T47D (cell line): ENCODE results near the gene MAP1LC3A.
A peak's percentile ranks its signal among the peaks of the same experiment; 100 is the strongest.

Experiments
- DNase-seq, 2 experiments: peaks; one replicate each; pipeline versions ENCODE4 v3.0.0 to v3.0.0-alpha.2; 2011 to 2012; ENCODE audit warnings: low read depth in 1 of 2, low spot score in 1 of 2
- JUND ChIP-seq: IDR thresholded peaks from 2 replicates; pipeline ENCODE4 v1.6.1; 2012; ENCODE audit warnings: low read depth
- in situ Hi-C: cut with HindIII; loops from 2 replicates; pipeline ENCODE4 v1.10.0; 2016; ENCODE audit warnings: low sequenced_read_pairs, low pct_unique_long_range_greater_than_20kb

Gene MAP1LC3A

DNA sequence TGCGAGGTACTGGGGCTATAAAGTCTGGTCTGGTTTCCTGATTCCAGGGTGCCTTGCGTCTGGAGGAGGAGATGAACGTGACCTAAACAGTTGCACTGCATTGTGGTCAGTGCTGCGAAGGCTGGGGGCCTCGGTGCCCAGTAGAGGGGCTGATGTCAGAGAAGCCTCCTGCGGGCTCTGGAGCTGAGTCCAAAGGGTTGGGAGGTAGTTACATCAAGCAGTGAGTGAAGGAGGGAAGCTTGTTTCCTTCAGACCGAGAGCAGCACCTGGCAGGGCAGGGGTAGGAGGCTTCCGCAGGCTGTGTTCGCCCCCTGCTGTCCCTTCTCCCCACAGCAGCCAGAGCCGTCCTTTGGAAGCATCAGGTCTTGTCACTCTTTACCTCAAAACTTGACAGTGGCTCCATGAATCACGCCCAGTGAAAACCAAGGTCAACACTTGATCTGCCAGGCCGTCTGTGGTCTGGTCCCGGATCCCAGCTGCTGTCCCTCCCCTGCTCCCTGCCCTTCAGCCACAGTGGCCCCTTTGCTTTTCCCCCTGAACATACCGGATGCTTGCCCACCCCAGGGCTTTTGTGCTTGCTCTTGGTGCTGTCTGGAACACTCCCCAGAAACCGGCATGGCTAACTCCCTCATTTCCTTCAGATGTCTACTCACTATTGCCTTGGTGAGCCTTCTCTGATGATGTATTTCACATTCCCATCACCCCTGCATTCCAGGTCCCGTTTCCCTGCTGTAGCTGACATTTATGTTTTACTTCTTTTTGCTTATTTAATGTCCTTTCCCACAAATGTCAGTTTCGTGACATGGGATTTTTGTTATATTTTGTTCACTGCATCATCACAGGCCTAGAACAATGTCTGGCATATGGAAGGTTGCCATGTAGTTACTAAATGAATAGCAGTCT, 35.3 kb upstream of the MAP1LC3A start:
- in situ Hi-C loops: no loop called here
- no peak for TF ChIP-seq JUND
- DNase-seq: peak in 1 of 2 experiments; percentile 74

DNA sequence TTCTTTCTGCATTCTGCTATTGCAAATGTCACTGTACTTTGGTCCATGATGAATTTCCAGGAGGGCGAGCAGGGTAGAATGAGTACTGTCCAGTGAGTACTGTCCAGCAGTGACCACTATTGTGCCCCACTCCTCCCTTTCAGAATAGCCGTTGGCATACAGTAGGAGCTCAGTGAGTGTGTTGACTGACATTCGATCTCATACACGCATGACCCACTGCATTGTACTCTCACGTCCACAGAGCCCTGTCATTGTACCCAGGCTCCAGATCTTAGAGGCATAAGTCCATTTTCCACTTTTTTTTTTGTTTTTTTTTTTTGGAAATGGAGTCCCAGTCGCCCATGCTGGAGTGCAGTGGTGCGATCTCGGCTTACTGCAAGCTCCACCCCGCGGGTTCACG, 34.1 kb upstream of the MAP1LC3A start:
- TF ChIP-seq JUND: no peak
- in situ Hi-C loops: no loop called here
- DNase-seq: no peak

GRCh38 chr20:34525342-34525708, 33.2 kb upstream of the MAP1LC3A start:
- DNase-seq: peak in 1 of 2 experiments; percentile 18
- TF ChIP-seq JUND: no peak
- in situ Hi-C loops: no loop called here

DNA sequence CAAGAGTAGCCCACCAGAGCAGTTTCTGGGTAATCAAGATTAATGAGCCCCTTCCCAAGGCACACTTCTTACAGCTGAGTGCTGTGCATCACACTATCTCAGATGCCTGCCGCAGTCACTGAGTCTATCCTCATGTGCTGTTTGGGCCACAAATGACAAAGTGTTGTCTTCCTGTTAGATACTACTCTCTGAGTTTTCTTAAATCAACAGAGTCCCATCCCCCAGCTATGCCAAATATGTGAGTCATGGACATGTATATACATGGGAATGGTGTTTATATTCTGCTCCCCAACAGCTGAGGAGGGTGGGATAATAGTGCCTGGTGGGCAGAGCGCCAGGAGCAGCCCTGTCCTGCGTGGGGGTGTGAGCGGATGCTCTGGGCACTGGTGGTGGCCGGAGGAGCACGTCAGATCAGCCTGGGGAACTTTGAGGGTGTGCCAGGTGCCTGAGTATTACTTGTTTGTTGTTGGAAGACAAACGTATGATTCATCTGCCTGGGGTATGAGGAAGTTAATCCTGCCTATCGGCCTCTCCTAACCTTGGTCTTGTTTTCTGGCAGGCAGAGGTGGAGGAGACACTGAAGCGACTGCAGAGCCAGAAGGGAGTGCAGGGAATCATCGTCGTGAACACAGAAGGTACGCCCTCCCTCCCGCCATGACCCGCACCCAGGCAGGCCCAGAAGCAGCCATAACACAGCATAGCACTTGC, 32.7 kb upstream of the MAP1LC3A start:
- in situ Hi-C loops: no loop called here
- DNase-seq: peak; percentile 57 to 94
- TF ChIP-seq JUND: peak; percentile 88

DNA sequence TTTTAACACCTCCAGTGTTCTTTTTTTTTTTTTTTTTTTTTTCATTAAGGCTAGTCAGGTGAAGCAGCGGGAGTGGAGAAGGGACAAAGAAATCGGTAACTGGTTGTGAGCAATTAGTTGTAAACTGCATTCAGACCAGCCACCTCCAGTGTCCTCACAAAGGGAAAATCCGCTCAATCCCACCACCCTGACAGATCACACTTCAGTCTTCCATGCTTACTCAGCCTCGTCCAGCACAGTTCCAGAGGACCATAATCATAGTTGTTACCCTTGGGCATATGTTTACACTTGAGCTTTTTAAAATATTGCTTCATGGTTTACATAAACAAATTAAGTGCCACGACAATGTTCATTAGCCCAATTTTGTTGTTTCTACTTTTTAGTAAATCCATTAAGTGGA, 32.1 kb upstream of the MAP1LC3A start:
- in situ Hi-C loops: no loop called here
- no peak for DNase-seq
- TF ChIP-seq JUND: no peak

- no peak for TF ChIP-seq JUND
- DNase-seq: no peak
Measured at GRCh38 chr20:34527016-34527415, 31.5 kb upstream of the MAP1LC3A start.

GRCh38 chr20:34528921-34529297, 29.6 kb upstream of the MAP1LC3A start:
- TF ChIP-seq JUND: no peak
- in situ Hi-C loops: no loop called here
- no peak for DNase-seq

More at GRCh38 chr20:34527016-34527415, 31.5 kb upstream of the MAP1LC3A start:
- in situ Hi-C loops: no loop called here

DNA sequence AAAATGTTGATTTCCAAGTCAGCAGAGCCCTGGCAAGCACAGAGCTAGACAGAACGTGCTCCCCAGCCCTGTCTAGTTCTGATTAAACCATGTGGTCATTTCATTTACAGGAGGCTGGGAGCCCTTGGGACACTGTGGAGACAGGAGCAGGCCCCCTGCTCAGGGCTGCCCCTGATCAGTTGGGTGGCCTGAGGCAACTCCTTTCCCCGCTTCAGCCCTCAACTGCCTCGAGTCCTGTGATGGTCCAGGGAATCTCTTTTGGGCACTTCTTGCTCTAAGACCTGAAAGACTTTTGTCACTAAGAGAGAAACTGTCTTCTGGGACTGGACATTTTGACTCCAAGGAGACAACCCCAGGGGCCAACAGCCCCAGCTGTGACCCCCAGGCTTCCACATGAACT, 28.8 kb upstream of the MAP1LC3A start:
- TF ChIP-seq JUND: no peak
- in situ Hi-C loops: no loop called here
- DNase-seq: no peak

DNA sequence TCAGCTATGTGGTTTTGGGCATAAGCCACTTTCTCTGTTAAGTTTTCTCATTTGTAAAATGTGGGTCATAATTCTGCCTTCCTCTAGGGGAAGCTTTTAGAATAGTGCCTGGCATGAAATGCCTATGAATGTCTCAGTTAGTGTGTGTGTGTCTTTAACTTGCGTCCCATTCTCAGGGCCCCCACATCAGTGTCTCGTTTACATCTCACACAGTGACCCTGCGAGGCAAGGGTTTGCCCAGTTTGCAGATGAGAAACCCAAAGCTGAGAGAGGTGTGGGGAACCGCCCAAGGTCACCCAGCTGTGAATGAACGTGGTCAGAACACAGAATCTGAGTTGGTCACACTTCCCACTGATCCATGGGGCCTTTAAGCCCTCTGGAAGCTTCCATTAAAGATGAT, 28.2 kb upstream of the MAP1LC3A start:
- TF ChIP-seq JUND: no peak
- in situ Hi-C loops: no loop called here
- no peak for DNase-seq

GRCh38 chr20:34531608-34532265, 26.8 kb upstream of the MAP1LC3A start:
- DNase-seq: no peak
- in situ Hi-C loops: no loop called here
- TF ChIP-seq JUND: no peak

- no peak for DNase-seq
- TF ChIP-seq JUND: no peak
- in situ Hi-C loops: no loop called here
Measured at GRCh38 chr20:34532320-34532719, 26.2 kb upstream of the MAP1LC3A start.

DNA sequence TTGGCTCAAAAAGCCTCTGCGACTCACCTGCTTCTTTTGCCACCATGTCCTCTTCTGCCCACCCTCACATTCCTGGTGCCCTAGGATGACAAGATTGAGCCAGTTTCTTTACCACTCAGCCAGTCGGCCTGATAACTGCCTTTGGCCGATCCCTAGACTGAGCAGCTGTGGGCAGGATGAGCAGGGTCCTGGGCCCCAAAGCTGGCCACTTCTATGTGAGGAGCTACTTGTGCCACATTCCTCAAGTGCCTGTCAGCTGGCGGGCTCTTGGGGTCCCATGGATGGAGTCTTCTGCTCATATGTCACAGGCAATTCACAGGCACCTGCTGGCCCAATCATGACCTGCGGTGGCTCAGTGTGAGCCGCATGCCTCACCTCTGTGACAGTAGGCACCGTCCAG, 25.8 kb upstream of the MAP1LC3A start:
- DNase-seq: no peak
- in situ Hi-C loops: no loop called here
- TF ChIP-seq JUND: no peak
